CD14-positive monocyte (primary cell): Measurements from ENCODE around the gene ZNF883. TPM values are rescaled to one million over a fixed set of nuclear protein-coding genes. Genes with fewer than 3 reads are reported as not detected.
A peak's percentile ranks its signal among the peaks of the same experiment; 100 is the strongest.

Source experiments
- DNase-seq, 3 donors: peaks; one replicate each; pipeline ENCODE4 v3.0.0-alpha.2; 2011 to 2022
- H2AFZ ChIP-seq: 2 replicates; pipeline ENCODE4 v1.6.0; 2012; ENCODE audit warnings: mild to moderate bottlenecking, low read depth, low read length, inconsistent platforms; ENCODE audit not compliant: insufficient read depth, poor library complexity, severe bottlenecking
- H3K27ac ChIP-seq, 2 donors: 1 replicate in 1 of 2; 2 replicates in 1 of 2; pipeline ENCODE4 v1.5.1; 2012 to 2013; ENCODE audit warnings: low read length in 2 of 2, control low read depth in 1 of 2, inconsistent platforms in 1 of 2, low read depth in 1 of 2, mild to moderate bottlenecking in 1 of 2
- H3K27me3 ChIP-seq, 2 donors: one replicate each; pipeline versions ENCODE4 v1.6.0 to v1.6.1; 2011 to 2013; ENCODE audit warnings: low read length in 2 of 2; ENCODE audit not compliant: control insufficient read depth in 2 of 2, insufficient read depth in 2 of 2
- H3K36me3 ChIP-seq, 2 donors: replicated peaks in 1 of 2; 1 replicate in 1 of 2; 2 replicates in 1 of 2; pipeline versions ENCODE4 v1.5.1 to v1.6.1; 2012 to 2013; ENCODE audit warnings: low read length in 2 of 2, control low read depth in 1 of 2, inconsistent platforms in 1 of 2, mild to moderate bottlenecking in 1 of 2; ENCODE audit not compliant: insufficient read depth in 2 of 2, control insufficient read depth in 1 of 2
- H3K4me1 ChIP-seq, 2 donors: 1 replicate in 1 of 2; 2 replicates in 1 of 2; pipeline versions ENCODE4 v1.5.1 to v1.6.1; 2012 to 2013; ENCODE audit warnings: low read length in 2 of 2, control low read depth in 1 of 2, inconsistent platforms in 1 of 2, mild to moderate bottlenecking in 1 of 2, moderate library complexity in 1 of 2; ENCODE audit not compliant: insufficient read depth in 2 of 2, control insufficient read depth in 1 of 2
- H3K4me2 ChIP-seq: replicated peaks from 2 replicates; pipeline ENCODE3; 2012; ENCODE audit warnings: low read length, moderate library complexity, mild to moderate bottlenecking; ENCODE audit not compliant: poor library complexity, severe bottlenecking; ENCODE audit errors: extremely low read depth
- H3K4me3 ChIP-seq, 3 experiments: fragments of 200-600 bp in 1 of 3; sonication (generic) in 1 of 3; replicated peaks in 1 of 3; 1 replicate in 2 of 3; 2 replicates in 1 of 3; pipeline ENCODE4 v1.5.1; 2011 to 2013; ENCODE audit warnings: low read length in 3 of 3, mild to moderate bottlenecking in 3 of 3, control low read depth in 2 of 3, low read depth in 2 of 3, inconsistent platforms in 1 of 3, moderate library complexity in 1 of 3
- H3K79me2 ChIP-seq: 2 replicates; pipeline ENCODE4 v1.6.0; 2012; ENCODE audit warnings: mild to moderate bottlenecking, control low read depth, inconsistent platforms, low read length, moderate library complexity; ENCODE audit not compliant: insufficient read depth
- H3K9ac ChIP-seq: 2 replicates; pipeline ENCODE4 v1.6.0; 2017; ENCODE audit warnings: low read length, mild to moderate bottlenecking; ENCODE audit not compliant: insufficient read depth, poor library complexity, severe bottlenecking
- H3K9me3 ChIP-seq, 2 donors: replicated peaks in 1 of 2; 1 replicate in 1 of 2; 2 replicates in 1 of 2; pipeline versions ENCODE4 v1.5.1 to v1.6.1; 2012 to 2013; ENCODE audit warnings: low read length in 2 of 2, control low read depth in 1 of 2; ENCODE audit not compliant: control insufficient read depth in 1 of 2, insufficient read depth in 1 of 2
- H4K20me1 ChIP-seq: 2 replicates; pipeline ENCODE4 v1.6.0; 2012; ENCODE audit warnings: mild to moderate bottlenecking, low read length, control low read depth, moderate library complexity; ENCODE audit not compliant: insufficient read depth
- H3K27ac Mint-ChIP-seq, 7 donors: one replicate each; pipeline ENCODE4 v1.8.0; 2020; ENCODE audit warnings: mild to moderate bottlenecking in 7 of 7, mixed read lengths in 7 of 7, moderate library complexity in 6 of 7, inconsistent platforms in 2 of 7
- H3K27me3 Mint-ChIP-seq, 3 donors: one replicate each; pipeline ENCODE4 v1.8.0; 2021 to 2022; ENCODE audit warnings: low read depth in 3 of 3, mild to moderate bottlenecking in 3 of 3, mixed read lengths in 3 of 3, moderate library complexity in 3 of 3, inconsistent platforms in 1 of 3
- H3K36me3 Mint-ChIP-seq, 2 donors: one replicate each; pipeline ENCODE4 v1.8.0; 2020; ENCODE audit warnings: mixed read lengths in 2 of 2, inconsistent platforms in 1 of 2, mild to moderate bottlenecking in 1 of 2
- H3K4me1 Mint-ChIP-seq: one replicate; pipeline ENCODE4 v1.8.0; 2020; ENCODE audit warnings: mild to moderate bottlenecking, mixed read lengths
- H3K4me3 Mint-ChIP-seq, 2 donors: one replicate each; pipeline ENCODE4 v1.8.0; 2020; ENCODE audit warnings: mild to moderate bottlenecking in 2 of 2, mixed read lengths in 2 of 2, moderate library complexity in 1 of 2
- H3K9me3 Mint-ChIP-seq, 7 donors: one replicate each; pipeline ENCODE4 v1.8.0; 2020 to 2022; ENCODE audit warnings: mixed read lengths in 7 of 7, mild to moderate bottlenecking in 6 of 7, moderate library complexity in 6 of 7, inconsistent platforms in 2 of 7
- WGBS: methylation state at CpG from one replicate; pipeline ENCODE4 v1.1.5; 2013; ENCODE audit warnings: missing lambda C conversion rate; ENCODE audit not compliant: insufficient coverage; 5-methylcytosine and 5-hydroxymethylcytosine counted together
- intact Hi-C, 2 donors: fragments of 100-400 bp; cut with micrococcal nuclease; formaldehyde crosslinking; loops; one replicate each; pipeline versions ENCODE4 v1.15.0 to v1.15.1; 2023
- polyA plus RNA-seq, 3 donors: library from polyadenylated mRNA; depleted of rRNA in 1 of 3; unstranded in 2 of 3; stranded (reverse) in 1 of 3; fragments of 300-500 nt in 2 of 3; fragments of >200 nt in 1 of 3; fragmentation: Illumina TruSeq in 2 of 3; gene quantifications; 1 replicate in 2 of 3; 2 replicates in 1 of 3; pipeline ENCODE4 v1.2.3, GENCODE V29; 2012 to 2021
- TF ChIP-seq, protein P1 (sequence below): fragments of 200-600 bp; IDR thresholded peaks from one replicate; pipeline ENCODE4 v1.8.0; 2022; ENCODE audit warnings: antibody characterized with exemption, mild to moderate bottlenecking

The ZNF883 gene
- polyA plus RNA-seq, 3 donors: 0.14 to 0.29 TPM; not detected in 1

DNA sequence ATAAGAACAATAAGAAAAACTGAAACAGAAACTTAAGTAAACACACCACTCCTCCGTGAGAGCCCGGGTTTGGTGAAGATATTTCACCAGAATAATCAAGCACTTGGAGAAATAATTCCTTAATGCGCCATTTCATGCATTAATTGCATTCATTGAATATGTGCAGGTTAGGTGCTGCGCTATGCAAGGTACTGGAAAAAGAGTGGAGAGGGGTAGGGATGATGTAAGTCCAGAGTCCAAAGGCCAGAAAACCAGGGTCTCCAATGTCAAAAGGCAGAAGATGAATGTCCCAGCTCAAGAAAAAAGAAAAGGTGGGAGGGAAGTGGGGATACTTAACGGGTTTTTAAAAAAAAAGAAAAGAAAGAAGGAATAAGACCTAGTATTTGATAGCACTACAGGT, 45.2 kb upstream of the ZNF883 start:
- H3K27ac ChIP-seq: no peak overlapping the region

DNA sequence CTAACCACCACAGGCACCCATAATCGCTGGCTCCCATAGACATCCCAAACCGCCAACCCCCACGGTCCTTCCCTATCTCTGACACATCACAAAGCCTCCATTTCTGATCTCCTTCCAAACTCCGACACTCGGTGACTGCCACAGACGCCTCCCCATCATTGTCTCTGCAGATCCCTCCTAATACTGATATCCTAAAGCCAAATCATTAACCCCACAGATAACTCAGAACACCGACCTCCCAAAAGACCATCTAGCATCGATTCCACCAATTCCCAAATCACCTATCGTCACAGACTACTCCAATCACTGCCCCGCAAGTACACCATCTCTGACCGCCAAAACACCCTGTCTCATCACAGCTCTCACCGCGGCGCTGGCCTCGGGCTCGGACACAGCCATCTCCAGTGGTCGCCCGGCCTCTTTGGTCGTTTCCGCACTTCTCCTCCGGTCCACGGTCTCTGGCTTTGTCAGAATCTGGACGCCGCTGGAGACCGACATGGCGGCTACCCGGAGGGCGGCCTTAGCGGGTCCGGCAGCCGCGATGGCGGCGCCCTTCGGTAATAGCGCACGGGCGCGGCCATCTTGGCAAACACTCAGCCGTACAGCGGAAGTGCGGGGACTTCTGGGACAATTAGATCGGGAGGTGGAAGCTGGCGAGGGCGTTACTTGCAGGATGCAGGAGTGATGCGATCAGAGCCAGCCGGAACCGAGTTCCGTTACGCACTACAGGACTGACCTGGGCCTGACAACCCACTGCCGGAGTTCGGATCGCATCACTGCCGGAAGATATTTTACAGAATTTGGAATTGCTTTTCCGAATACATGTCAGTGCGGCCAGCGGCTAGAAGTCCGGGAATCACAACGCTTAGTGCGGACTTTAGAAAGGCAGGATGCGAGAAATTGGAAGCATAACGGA, 44.5 kb upstream of the ZNF883 start, which contains the start of gene ZFP37:
ZFP37 (minus strand) TSS at position 534 of the 916 bp plus-strand sequence; CDS start at position 498, 36 bp downstream.
- Histone ChIP-seq H3K9ac (no peak within 1 kb of the TSS), H3K79me2 (no peaks in the 10 kb centered on the region), H2AFZ (peak within 1 kb of the TSS; percentile 60), H3K4me1 (peaks cover 2 to 7% of the 10 kb centered on the region in 2 donors), H3K27me3 (peaks cover 23 to 50% of the 10 kb centered on the region in 2 donors), H3K36me3 (no peaks in the 10 kb centered on the region), H3K4me3 (peak within 1 kb of the TSS; percentile 42 to 71 (median 54)), H3K27ac (no peak within 1 kb of the TSS), H3K9me3 (peaks cover 59 to 86% of the 10 kb centered on the region in 2 donors), H4K20me1 (no peaks in the 10 kb centered on the region), H3K4me2 (peak within 1 kb of the TSS; percentile 63)
- peaks cover 13 to 14% (median 14%) of the 10 kb centered on the region in 3 donors for H3K27me3 Mint-ChIP-seq
- peaks cover 12 to 15% (median 14%) of the 10 kb centered on the region in 7 donors for H3K9me3 Mint-ChIP-seq
- peaks cover 0 to 6% of the 10 kb centered on the region in 2 donors for H3K36me3 Mint-ChIP-seq
- no peak within 1 kb of the TSS for H3K4me3 Mint-ChIP-seq
- DNase-seq: peak; percentile 39 to 77 (median 61)
- no peaks in the 10 kb centered on the region for H3K4me1 Mint-ChIP-seq
- 2% methylated on average over 59 of the region's 62 CpGs for WGBS
- no peak within 1 kb of the TSS for H3K27ac Mint-ChIP-seq
- intact Hi-C loops: no loop called here
- TF ChIP-seq, protein P1, sequence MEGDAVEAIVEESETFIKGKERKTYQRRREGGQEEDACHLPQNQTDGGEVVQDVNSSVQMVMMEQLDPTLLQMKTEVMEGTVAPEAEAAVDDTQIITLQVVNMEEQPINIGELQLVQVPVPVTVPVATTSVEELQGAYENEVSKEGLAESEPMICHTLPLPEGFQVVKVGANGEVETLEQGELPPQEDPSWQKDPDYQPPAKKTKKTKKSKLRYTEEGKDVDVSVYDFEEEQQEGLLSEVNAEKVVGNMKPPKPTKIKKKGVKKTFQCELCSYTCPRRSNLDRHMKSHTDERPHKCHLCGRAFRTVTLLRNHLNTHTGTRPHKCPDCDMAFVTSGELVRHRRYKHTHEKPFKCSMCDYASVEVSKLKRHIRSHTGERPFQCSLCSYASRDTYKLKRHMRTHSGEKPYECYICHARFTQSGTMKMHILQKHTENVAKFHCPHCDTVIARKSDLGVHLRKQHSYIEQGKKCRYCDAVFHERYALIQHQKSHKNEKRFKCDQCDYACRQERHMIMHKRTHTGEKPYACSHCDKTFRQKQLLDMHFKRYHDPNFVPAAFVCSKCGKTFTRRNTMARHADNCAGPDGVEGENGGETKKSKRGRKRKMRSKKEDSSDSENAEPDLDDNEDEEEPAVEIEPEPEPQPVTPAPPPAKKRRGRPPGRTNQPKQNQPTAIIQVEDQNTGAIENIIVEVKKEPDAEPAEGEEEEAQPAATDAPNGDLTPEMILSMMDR: no peak

More for the DNA sequence above, 45.2 kb upstream of the ZNF883 start:
- H3K27me3 Mint-ChIP-seq: peaks cover 13 to 14% (median 14%) of the 10 kb centered on the region in 3 donors
- Histone ChIP-seq H3K4me1 (peaks cover 2 to 7% of the 10 kb centered on the region in 2 donors), H4K20me1 (no peaks in the 10 kb centered on the region), H3K27me3 (peaks cover 23 to 55% of the 10 kb centered on the region in 2 donors), H3K9ac (no peak overlapping the region), H2AFZ (peak overlapping the region; percentile 60), H3K4me2 (peak overlapping the region; percentile 63), H3K79me2 (no peaks in the 10 kb centered on the region), H3K36me3 (no peaks in the 10 kb centered on the region), H3K4me3 (peak overlapping the region; percentile 42 to 71 (median 54)), H3K9me3 (peaks cover 59 to 86% of the 10 kb centered on the region in 2 donors)
- H3K27ac Mint-ChIP-seq: no peak overlapping the region
- H3K36me3 Mint-ChIP-seq: peaks cover 0 to 6% of the 10 kb centered on the region in 2 donors
- TF ChIP-seq, protein P1: no peak
- WGBS: 60% methylated on average over 2 of the region's 5 CpGs
- H3K9me3 Mint-ChIP-seq: peaks cover 12 to 15% (median 14%) of the 10 kb centered on the region in 7 donors
- no peaks in the 10 kb centered on the region for H3K4me1 Mint-ChIP-seq
- H3K4me3 Mint-ChIP-seq: no peak overlapping the region
- DNase-seq: no peak
- intact Hi-C loops: no loop called here
